ENCODE measurements around the gene IDUA.

DNA sequence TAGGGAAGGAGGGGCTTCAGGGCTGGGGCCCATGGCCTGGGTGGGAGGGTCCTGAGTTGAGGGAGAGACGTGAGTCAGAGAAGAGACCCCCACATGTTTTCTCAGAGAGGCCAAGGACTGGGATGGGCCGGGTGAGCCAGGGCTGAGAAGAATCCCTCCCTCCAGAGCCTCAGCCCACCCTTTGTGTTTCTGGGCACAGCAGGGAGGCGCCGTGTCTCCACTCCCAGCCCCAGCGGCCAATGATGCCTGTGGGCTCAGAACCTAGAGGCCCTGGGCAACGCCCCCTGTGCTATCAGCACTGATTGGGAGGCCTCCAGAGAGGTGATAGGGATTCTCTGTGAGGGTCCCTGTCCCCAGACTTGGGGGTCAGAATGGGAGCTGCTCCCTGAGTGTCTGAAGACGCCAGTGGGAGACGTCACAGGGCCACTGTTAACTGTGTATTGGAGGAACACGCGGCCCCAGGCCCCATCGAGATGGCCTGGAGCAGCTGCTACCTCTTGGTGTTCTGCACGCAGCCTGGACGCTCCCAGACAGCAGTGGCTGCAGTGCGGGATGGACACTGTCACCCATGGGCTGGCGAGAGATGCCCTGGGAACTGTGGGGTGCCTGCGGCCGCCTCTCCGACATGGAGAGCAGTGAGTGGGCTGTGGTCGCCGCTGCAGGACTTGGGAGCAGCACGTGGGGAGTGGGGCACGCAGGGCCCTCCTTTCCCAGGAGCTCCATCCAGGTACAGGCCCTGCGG is 33.1 kb downstream of the IDUA start:
- TF ChIP-seq CTCF (IDR thresholded peaks at IDR 0.05; ENCODE audit: insufficient read depth, low read length) = no peak
- no peak for TF ChIP-seq SPI1 (IDR thresholded peaks at IDR 0.05; ENCODE audit: borderline replicate concordance, low read depth)
- TF ChIP-seq POLR2AphosphoS5 (IDR thresholded peaks at IDR 0.05; ENCODE audit: low read depth) = no peak

All from HL-60 (cell line).